ENCODE data around the gene ELOVL1. TPM values are rescaled to one million over a fixed set of nuclear protein-coding genes. Genes with fewer than 3 reads are reported as not detected.

The ELOVL1 gene
- total RNA-seq, 1 donor from 2014 or later, result 172 TPM

GRCh38 chr1:43325381-43325780 lies 42.4 kb downstream of the ELOVL1 start:
- no peak for ATAC-seq

- ATAC-seq, result peak; percentile 23
Observed at GRCh38 chr1:43324810-43325209, 43.0 kb downstream of the ELOVL1 start.

- no peak for ATAC-seq
Observed at GRCh38 chr1:43322506-43322905, 45.3 kb downstream of the ELOVL1 start.

- ATAC-seq, result peak; percentile 71
Observed at GRCh38 chr1:43321331-43321891, 46.4 kb downstream of the ELOVL1 start.

GRCh38 chr1:43319766-43320165 lies 48.0 kb downstream of the ELOVL1 start:
- no peak for ATAC-seq

- no peak for ATAC-seq
Observed at GRCh38 chr1:43319288-43319687, 48.5 kb downstream of the ELOVL1 start.

- ATAC-seq, result no peak
Observed at GRCh38 chr1:43318831-43319230, 49.0 kb downstream of the ELOVL1 start.

- ATAC-seq, result no peak
Observed at GRCh38 chr1:43317817-43318471, 49.9 kb downstream of the ELOVL1 start.

GRCh38 chr1:43316738-43317520 lies 50.9 kb downstream of the ELOVL1 start:
- no peak for ATAC-seq

GRCh38 chr1:43315963-43316737 lies 51.7 kb downstream of the ELOVL1 start:
- ATAC-seq, result no peak

- ATAC-seq, result no peak
Observed at GRCh38 chr1:43315481-43315880, 52.3 kb downstream of the ELOVL1 start.

- ATAC-seq, result no peak
Observed at GRCh38 chr1:43314233-43314632, 53.6 kb downstream of the ELOVL1 start.

- peak; percentile 64 for ATAC-seq
Observed at GRCh38 chr1:43313771-43314170, 54.0 kb downstream of the ELOVL1 start.

Other genes with a start within 250 kb of the ELOVL1 start
- gene EBNA1BP2, start 195.7 kb downstream of the ELOVL1 start, total RNA-seq, result 48.7 TPM
- gene CFAP57, start 195.7 kb downstream of the ELOVL1 start, total RNA-seq, result 0.12 TPM
- gene TMEM125, start 98.0 kb downstream of the ELOVL1 start, total RNA-seq, result 10.8 TPM
- 15.2 TPM for gene C1orf210, start 82.4 kb downstream of the ELOVL1 start, total RNA-seq
- 4.1 TPM for gene TIE1, start 67.0 kb downstream of the ELOVL1 start, total RNA-seq
- 0.48 TPM for gene MPL, start 30.2 kb downstream of the ELOVL1 start, total RNA-seq
- gene CDC20, start 9.0 kb downstream of the ELOVL1 start, total RNA-seq, result 76.2 TPM
- gene MED8, start 21.8 kb upstream of the ELOVL1 start, total RNA-seq, result 46.0 TPM
- 22.0 TPM for gene SZT2, start 21.9 kb upstream of the ELOVL1 start, total RNA-seq
- gene HYI, start 85.9 kb upstream of the ELOVL1 start, total RNA-seq, result 8.6 TPM
- 285 TPM for gene PTPRF, start 162.9 kb upstream of the ELOVL1 start, total RNA-seq